Measurements from ENCODE around the gene DYDC2.
"Not testable (repeated sequence)": the region's sequence is repeated elsewhere in the genome, so short reads cannot be mapped to it uniquely, and the experiment has no call there.

The DYDC2 gene
- total RNA-seq: 0 reads per million in 2 donors

GRCh38 chr10:80356563-80356988 is at the start of gene DYDC2, which contains the start of gene DYDC1:
Gene DYDC2, plus strand, starts transcription at chr10:80356781. Its CDS starts 5,663 bp downstream, at chr10:80362444.
Gene DYDC1, minus strand, starts transcription at chr10:80356755. Its CDS starts 4,154 bp downstream, at chr10:80352601.
- DNase-seq: no peak

GRCh38 chr10:80313523-80313922 is 43.1 kb upstream of the DYDC2 start:
- no peak for DNase-seq

GRCh38 chr10:80315391-80315790 is 41.2 kb upstream of the DYDC2 start:
- no peak for DNase-seq

- no peak for DNase-seq
Observed at GRCh38 chr10:80318742-80319141, 37.8 kb upstream of the DYDC2 start.

GRCh38 chr10:80319318-80319717 is 37.3 kb upstream of the DYDC2 start:
- no peak for DNase-seq

- DNase-seq: no peak
Observed at GRCh38 chr10:80319725-80320290, 36.8 kb upstream of the DYDC2 start.

GRCh38 chr10:80320377-80320776 is 36.2 kb upstream of the DYDC2 start:
- no peak for DNase-seq

GRCh38 chr10:80321183-80321582 is 35.4 kb upstream of the DYDC2 start:
- DNase-seq: no peak

GRCh38 chr10:80322158-80322557 is 34.4 kb upstream of the DYDC2 start:
- DNase-seq: no peak

- no peak for DNase-seq
Observed at GRCh38 chr10:80322711-80323110, 33.9 kb upstream of the DYDC2 start.

GRCh38 chr10:80323311-80323710 is 33.3 kb upstream of the DYDC2 start:
- no peak for DNase-seq

- no peak for DNase-seq
Observed at GRCh38 chr10:80324086-80324485, 32.5 kb upstream of the DYDC2 start.

- DNase-seq: no peak
Observed at GRCh38 chr10:80324891-80325364, 31.7 kb upstream of the DYDC2 start.

GRCh38 chr10:80333983-80334382 is 22.6 kb upstream of the DYDC2 start:
- no peak for DNase-seq

- DNase-seq: no peak
Observed at GRCh38 chr10:80344276-80344675, 12.3 kb upstream of the DYDC2 start.

GRCh38 chr10:80344912-80345311 is 11.7 kb upstream of the DYDC2 start:
- no peak for DNase-seq

GRCh38 chr10:80350251-80350650 is 6.3 kb upstream of the DYDC2 start:
- no peak for DNase-seq

- no peak for DNase-seq
Observed at GRCh38 chr10:80351220-80351619, 5.4 kb upstream of the DYDC2 start.

- DNase-seq: no peak
Observed at GRCh38 chr10:80356989-80357850, 639 bp downstream of the DYDC2 start.

GRCh38 chr10:80357851-80358125 is 1.2 kb downstream of the DYDC2 start:
- DNase-seq: no peak

- not testable (repeated sequence) for DNase-seq
Observed at GRCh38 chr10:80358925-80359324, 2.3 kb downstream of the DYDC2 start.

- DNase-seq: no peak
Observed at GRCh38 chr10:80359644-80360043, 3.1 kb downstream of the DYDC2 start.

- no peak for DNase-seq
Observed at GRCh38 chr10:80365510-80365909, 8.9 kb downstream of the DYDC2 start.

GRCh38 chr10:80371467-80371866 is 14.9 kb downstream of the DYDC2 start:
- DNase-seq: no peak

Data from T-helper 9 cell (primary cell).